T47D (cell line): ENCODE results near the gene CORO1A.

Experiments
- DNase-seq, 2 experiments: peaks; one replicate each; pipeline versions ENCODE4 v3.0.0 to v3.0.0-alpha.2; 2011 to 2012; ENCODE audit warnings: low read depth in 1 of 2, low spot score in 1 of 2
- JUND ChIP-seq: IDR thresholded peaks from 2 replicates; pipeline ENCODE4 v1.6.1; 2012; ENCODE audit warnings: low read depth
- in situ Hi-C: cut with HindIII; loops from 2 replicates; pipeline ENCODE4 v1.10.0; 2016; ENCODE audit warnings: low sequenced_read_pairs, low pct_unique_long_range_greater_than_20kb

CORO1A gene

DNA sequence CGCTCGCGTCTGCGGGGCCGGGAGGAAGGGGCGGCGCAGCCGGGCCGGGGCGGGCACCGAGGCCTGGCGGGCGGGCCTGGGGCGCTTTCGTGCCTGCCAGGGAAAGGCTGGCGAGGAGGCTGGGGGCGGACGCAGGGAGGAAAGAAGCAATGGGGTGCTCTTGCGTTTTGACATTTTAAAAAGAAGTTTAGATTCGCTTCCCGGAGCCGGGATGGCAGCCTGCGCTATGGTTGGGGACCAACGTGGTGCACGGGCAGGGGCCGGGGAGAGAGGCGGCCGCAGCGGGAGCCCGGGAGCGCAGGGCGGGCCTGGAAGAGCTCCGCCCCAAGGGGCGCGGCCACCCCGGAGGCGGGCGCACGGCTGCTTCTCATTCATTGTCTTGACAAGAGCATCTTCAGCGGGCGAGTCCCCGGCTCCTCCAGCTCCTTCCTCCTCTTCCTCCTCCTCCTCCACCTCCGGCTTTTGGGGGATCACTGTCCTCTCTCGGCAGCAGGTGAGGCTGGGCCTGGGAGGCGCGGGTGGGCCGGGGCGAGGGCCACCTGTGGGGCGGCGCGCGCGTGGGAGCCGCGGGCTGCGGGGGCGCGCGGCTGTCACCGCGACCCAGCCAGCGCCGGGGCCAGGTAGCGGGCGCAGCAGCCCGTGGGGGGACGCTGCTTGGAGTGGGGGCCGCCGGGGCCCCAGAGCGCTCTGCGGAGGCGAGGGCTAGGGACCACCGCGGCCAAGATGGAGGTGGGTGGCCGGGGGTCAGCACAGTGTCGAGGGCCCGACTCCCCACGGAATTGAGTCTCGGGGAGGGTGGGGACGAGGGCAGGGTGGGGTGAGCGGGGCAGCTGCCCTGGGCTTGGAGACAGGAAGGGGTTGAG is at the start of gene CORO1A:
TSS of gene CORO1A (plus strand) at position 370 of the 863 bp plus-strand sequence. CDS start 1,608 bp downstream, outside the sequence.
- in situ Hi-C loops, result no loop called here

DNA sequence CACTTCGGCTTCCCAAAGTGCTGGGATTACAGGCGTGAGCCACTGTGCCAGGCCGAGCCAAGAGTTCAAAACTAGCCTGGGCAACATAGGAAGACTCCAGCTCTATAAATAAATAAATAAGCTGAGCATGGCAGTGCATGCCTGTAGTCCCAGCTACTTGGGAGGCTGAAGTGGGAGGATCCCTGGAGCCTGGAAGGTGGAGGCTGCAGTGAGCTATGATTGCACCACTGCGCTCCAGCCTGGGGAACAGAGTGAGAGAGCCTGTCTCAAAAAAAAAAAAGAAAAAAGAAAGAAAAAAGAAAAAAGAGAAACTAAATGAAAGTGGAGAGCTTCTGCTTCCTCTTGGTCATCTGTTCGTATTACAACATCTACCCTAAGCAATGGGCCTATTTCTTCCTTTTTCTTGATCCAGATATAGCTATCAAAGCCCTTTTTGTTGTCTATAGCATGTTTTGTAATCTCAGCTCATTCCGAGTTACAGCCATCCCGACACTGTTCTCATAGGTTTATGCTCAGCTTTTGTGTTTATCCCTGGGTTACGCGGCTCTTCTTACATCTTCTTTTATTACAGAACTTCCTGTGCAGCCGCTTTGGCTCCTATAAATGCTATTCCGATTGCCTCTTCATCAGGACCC is 46.3 kb upstream of the CORO1A start:
- no peak for TF ChIP-seq JUND
- no peak for DNase-seq
- in situ Hi-C loops, result no loop called here

More for the DNA sequence above, at the start of gene CORO1A:
- TF ChIP-seq JUND, result no peak
- DNase-seq, result peak; percentile 83 to 89

DNA sequence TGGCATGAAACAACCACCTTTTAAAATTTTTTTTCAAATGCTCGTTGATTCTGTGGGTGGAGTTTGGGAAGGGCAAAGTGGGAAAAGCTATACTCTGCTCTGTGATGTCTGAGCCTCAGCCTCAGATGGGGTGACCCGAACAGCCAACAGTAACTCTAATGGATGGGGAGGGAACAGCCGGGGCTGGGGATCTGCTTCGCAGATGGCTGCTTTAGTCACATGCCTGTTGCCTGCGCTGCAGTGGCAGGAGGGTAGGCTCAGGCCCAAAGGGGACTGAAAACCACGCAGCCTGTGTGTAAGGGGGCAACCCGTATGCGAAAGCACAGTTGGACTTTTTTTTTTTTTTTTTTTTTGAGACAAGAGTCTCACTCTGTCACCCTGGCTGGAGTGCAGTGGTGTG is 45.5 kb upstream of the CORO1A start:
- in situ Hi-C loops, result no loop called here
- DNase-seq, result no peak
- no peak for TF ChIP-seq JUND

DNA sequence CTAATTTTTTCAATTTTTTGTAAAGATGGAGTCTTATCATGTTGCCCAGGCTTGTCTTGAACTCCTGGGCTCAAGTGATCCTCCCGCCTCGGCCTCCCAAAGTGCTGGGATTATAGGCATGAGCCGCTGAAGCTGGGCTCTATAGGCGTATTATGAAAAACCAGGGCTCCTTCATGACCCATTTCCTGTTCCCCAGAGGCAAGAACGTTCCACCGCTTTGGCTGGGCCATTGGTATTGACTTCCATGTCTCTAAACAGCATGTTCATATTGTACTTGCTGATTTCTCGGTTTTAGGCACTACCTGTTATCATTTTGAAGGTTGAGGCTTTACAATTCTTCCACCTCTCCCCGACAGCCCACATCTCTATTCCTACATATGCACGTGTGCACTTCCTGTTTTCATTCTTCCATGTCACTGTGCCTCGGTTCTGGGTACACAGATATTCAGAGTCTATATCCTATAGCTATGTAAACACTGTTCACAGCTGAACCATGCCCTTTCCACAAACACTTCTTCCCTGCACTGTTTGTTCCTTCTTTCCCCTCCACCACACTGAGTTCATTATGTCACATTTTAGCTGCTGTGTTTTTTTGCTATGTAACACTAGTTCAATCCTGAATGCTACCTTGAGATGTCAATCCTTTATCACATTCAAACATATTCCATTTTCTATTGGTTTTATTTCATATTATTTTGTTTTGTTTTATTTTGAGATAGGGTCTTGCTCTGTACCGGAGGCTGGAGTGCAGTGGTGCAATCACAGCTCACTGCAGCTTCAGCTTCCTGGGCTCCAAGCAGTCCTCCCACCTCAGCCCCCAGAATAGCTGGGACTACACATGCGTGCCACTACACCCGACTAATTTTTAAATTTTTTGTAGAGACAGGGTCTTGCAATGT is 43.6 kb upstream of the CORO1A start:
- TF ChIP-seq JUND, result no peak
- in situ Hi-C loops, result no loop called here

DNA sequence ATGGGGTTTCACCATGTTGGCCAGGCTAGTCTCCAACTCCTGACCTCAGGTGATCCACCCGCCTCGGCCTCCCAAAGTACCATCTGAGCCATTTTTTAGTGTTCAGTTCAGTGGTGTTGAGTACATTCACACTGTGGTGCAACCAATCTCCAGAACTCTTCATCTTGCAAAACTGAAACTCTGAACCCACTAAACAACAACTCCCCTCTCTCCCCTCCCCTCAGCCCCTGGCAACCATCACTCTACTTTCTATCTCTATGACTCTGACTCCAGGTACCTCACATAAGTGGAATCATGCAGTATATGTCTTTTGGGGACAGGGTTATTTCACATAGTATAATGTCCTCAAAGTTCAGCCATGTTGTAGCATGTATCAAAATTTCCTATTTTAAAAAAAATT is 41.7 kb upstream of the CORO1A start:
- no peak for TF ChIP-seq JUND
- no peak for DNase-seq
- in situ Hi-C loops, result no loop called here

More for the DNA sequence above, 43.6 kb upstream of the CORO1A start:
- peak in 1 of 2 experiments; percentile 45 for DNase-seq

DNA sequence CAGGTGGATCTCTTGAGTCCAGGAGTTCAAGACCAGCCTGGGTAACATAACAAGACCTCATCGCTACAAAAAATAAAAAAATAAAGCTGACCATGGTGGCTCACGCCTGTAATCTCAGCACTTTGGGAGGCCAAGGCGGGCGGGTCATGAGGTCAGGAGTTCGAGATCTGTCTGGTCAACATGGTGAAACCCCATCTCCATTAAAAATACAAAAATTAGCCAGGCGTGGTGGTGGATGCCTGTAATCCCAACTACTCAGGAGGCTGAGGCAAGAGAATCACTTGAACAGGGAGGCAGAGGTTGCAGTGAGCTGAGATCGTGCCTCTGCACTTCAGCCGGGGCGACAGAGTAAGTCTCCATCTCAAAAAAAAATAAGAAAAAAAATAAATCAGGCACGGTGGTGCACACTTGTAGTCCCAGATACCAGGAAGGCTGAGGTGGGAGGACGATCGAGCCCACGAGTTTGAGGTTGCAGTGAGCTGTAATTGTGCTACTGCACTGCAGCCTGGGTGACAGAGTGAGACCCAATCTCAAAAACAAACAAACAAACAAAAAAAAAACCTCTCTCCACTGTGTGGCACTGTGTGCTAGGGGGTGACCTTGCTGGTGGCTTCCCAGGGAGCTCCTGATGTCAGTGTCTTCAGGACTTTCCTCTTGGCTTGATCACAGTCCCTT is 40.6 kb upstream of the CORO1A start:
- TF ChIP-seq JUND, result no peak
- peak in 1 of 2 experiments; percentile 66 for DNase-seq
- in situ Hi-C loops, result no loop called here

DNA sequence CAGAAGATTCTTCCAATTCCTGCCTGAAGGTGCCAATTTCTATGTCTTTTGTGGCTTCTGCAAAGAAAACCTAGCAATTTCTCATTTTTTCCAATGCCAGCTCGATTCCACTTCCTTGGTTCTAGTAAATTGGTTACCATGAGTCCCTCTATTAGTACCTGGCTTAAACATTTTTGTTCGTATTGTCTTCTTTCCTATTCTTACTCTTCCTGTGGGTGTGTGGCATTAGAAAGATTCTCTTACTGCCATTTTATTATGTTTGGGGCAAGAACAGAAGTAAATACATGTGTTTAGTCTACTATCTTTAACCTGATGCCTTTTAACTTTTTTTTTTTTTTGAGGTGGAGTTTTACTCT is 40.1 kb upstream of the CORO1A start:
- no peak for DNase-seq
- in situ Hi-C loops, result no loop called here

DNA sequence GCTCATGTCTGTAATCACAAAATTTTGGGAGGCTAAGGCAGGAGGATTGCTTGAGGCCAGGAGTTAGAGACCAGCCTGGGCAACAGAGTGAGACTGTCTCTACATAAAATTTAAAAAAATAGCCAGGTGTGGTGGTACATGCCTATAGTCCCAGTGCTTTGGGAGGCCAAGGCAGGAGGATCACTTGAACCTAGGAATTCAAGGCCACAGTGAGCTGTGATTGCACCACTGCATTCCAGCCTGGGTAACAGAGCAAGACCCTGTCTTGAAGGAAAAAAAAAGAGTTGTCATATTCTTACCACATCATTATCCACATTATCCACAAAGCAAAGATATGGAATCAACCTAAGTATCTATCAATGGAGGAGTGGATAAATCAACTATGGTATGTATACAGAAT is 39.4 kb upstream of the CORO1A start:
- no peak for TF ChIP-seq JUND
- no peak for DNase-seq
- in situ Hi-C loops, result no loop called here

More for the DNA sequence above, 40.1 kb upstream of the CORO1A start:
- no peak for TF ChIP-seq JUND

DNA sequence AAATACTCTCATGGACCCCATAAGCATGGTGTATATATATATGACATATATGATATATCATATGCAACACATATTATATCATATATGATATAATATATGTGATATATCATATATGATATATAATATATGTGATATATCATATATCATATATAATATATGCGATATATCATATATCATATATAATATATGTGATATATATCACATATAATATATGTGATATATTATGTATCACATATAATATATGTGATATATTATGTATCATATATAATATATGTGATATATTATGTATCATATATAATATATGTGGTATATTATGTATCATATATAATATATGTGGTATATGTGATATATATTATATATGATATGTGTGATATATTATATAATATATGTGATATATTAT is 38.5 kb upstream of the CORO1A start:
- no peak for TF ChIP-seq JUND
- no peak for DNase-seq
- in situ Hi-C loops, result no loop called here

DNA sequence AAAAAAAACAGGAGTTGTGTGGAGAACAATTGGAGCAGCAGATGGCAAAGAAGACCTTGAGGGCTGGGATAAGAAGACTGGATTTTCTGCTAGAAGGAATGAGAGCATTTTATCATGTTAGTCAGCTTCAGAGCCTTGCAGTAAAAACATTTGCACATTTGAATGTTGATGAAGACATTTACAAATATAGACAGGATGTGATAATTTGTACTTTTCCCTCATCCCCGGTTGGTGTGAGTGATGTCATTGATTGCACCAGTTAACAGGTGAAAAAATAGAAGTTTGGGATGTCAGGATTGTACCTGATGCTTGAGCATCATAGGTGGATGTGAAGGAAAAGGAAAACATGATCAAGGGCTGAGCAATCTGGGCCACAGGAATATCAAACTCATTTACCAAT is 37.7 kb upstream of the CORO1A start:
- no peak for TF ChIP-seq JUND
- in situ Hi-C loops, result no loop called here
- DNase-seq, result no peak

DNA sequence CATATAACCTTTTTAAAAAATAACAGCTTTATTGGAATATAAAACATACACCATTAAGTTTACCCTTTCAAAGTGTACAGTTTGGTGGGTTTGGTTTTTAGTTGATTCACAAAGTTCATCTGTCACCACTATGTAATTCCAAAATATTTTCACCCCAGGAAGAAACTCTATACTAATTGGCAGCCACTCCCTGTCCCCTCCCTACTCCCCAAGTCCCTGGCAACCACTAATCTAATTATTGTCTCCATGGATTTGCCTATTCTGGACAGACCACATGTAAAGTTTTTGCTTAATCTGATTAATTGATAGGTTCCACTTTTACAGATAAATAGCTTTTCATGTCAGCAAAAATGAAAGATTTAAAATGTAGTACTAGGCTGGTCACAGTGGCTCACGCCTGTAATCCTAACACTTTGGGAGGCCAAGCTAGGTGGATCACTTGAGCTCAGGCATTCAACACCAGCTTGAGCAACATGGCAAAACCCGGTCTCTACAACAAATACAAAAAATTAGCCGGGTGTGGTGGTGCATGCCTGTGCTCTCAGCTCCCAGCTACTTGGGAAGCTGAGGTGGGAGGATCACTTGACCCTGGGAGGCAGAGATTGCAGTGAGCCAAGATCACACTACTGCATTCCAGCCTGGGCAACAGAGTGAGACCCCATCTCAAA is 35.4 kb upstream of the CORO1A start:
- DNase-seq, result no peak
- in situ Hi-C loops, result no loop called here
- no peak for TF ChIP-seq JUND
